ENCODE measurements around the gene ASB10. TPM values are rescaled to one million over a fixed set of nuclear protein-coding genes. Genes with fewer than 3 reads are reported as not detected.

The ASB10 gene
- total and polyA plus RNA-seq, 2 of the 8 experiments (the other 6 are each of a cell fraction or from before 2014, with no cell fraction given) = not detected

GRCh38 chr7:151211155-151211772, 24.2 kb upstream of the ASB10 start:
- H3K4ac ChIP-seq (replicated peaks; ENCODE audit: insufficient read length, low read depth, low read length) = no peak overlapping the region
- H2AFZ ChIP-seq (ENCODE audit: low read length) = no peak overlapping the region
- DNase-seq (ENCODE audit: low read depth in 1 of 2, low spot score in 2 of 2) (no peak), FAIRE-seq (no peak)
- no peak for TF ChIP-seq TCF12 (IDR thresholded peaks at IDR 0.05; ENCODE audit: low read depth, low read length)
- TF ChIP-seq RAD21 (IDR thresholded peaks at IDR 0.05 in 1 of 2, conservative IDR thresholded peaks at IDR 0.05 in 1 of 2; ENCODE audit: low read depth in 2 of 2, low read length in 2 of 2) = peak in 1 of 2 experiments; percentile 24; a peak in 1 of 4 replicates
- TF ChIP-seq POLR2A (IDR thresholded peaks at IDR 0.05; ENCODE audit: control extremely low read depth in 1 of 2, low read depth in 2 of 2, low read length in 2 of 2) = no peak; a peak in 1 of 3 replicates
- no peak for TF ChIP-seq POLR2AphosphoS5 (IDR thresholded peaks at IDR 0.05; ENCODE audit: low read depth, low read length)
- TF ChIP-seq MAFK (IDR thresholded peaks at IDR 0.05; ENCODE audit: low read depth, low read length) = peak; percentile 60; the same call in 1 of the 2 replicates
- TF ChIP-seq, protein P1, sequence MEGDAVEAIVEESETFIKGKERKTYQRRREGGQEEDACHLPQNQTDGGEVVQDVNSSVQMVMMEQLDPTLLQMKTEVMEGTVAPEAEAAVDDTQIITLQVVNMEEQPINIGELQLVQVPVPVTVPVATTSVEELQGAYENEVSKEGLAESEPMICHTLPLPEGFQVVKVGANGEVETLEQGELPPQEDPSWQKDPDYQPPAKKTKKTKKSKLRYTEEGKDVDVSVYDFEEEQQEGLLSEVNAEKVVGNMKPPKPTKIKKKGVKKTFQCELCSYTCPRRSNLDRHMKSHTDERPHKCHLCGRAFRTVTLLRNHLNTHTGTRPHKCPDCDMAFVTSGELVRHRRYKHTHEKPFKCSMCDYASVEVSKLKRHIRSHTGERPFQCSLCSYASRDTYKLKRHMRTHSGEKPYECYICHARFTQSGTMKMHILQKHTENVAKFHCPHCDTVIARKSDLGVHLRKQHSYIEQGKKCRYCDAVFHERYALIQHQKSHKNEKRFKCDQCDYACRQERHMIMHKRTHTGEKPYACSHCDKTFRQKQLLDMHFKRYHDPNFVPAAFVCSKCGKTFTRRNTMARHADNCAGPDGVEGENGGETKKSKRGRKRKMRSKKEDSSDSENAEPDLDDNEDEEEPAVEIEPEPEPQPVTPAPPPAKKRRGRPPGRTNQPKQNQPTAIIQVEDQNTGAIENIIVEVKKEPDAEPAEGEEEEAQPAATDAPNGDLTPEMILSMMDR (IDR thresholded peaks at IDR 0.05; ENCODE audit: control extremely low read depth in 1 of 3, insufficient read depth in 1 of 3, low read depth in 1 of 3, low read length in 3 of 3) = peak; percentile 5 to 40 (median 19); a peak in 3 of 4 replicates
- TF ChIP-seq EP300 (IDR thresholded peaks at IDR 0.05; ENCODE audit: borderline replicate concordance in 1 of 2, low read depth in 2 of 2, low read length in 2 of 2) = no peak
- no peak for TF ChIP-seq SP1 (IDR thresholded peaks at IDR 0.05; ENCODE audit: low read depth, low read length)
- TF ChIP-seq TAF7 (optimal IDR thresholded peaks at IDR 0.05; ENCODE audit: borderline replicate concordance, low read depth, low read length) = no peak
- no peaks in the 10 kb centered on the region for H3K27me3 ChIP-seq (replicated peaks in 1 of 4; ENCODE audit: control insufficient read depth in 3 of 4, extremely low read depth in 1 of 4, insufficient read depth in 3 of 4, low read length in 3 of 4)
- H4K20me1 ChIP-seq (replicated peaks in 1 of 2; ENCODE audit: control insufficient read depth in 1 of 2, insufficient read depth in 2 of 2, low read length in 2 of 2) = peaks cover 5 to 6% of the 10 kb centered on the region in 2 experiments
- POLR2A ChIA-PET (ENCODE audit: partially characterized antibody) = interaction anchor here (0.9 to 5.7 kb wide), 10 partner anchors 9 to 49 kb away, joined by 3 to 36 read pairs (median 4); partner anchors contain the start of gene ABCF2
- H2BK20ac ChIP-seq (ENCODE audit: low read length) = no peak overlapping the region
- H2BK15ac ChIP-seq (ENCODE audit: low read length) = no peak overlapping the region
- no peak overlapping the region for H3K9ac ChIP-seq (replicated peaks in 1 of 4; ENCODE audit: extremely low read depth in 1 of 4, low read depth in 3 of 4, low read length in 3 of 4)
- H3K56ac ChIP-seq (replicated peaks; ENCODE audit: insufficient read length, low read depth, low read length) = no peak overlapping the region
- no peak overlapping the region for H3K23ac ChIP-seq (ENCODE audit: insufficient read length)
- no peak overlapping the region for H3K27ac ChIP-seq (ENCODE audit: low read depth, low read length)
- H3K9me3 ChIP-seq (ENCODE audit: insufficient read depth in 2 of 2, low read depth in 1 of 2, low read length in 1 of 2) = no peaks in the 10 kb centered on the region
- no peak overlapping the region for H3K18ac ChIP-seq (ENCODE audit: extremely low read depth, low read length)
- H3K79me2 ChIP-seq (ENCODE audit: control insufficient read depth in 1 of 2, insufficient read depth in 2 of 2, low read length in 2 of 2) = no peaks in the 10 kb centered on the region
- no peaks in the 10 kb centered on the region for H3K23me2 ChIP-seq (ENCODE audit: low read depth, low read length)
- H2BK12ac ChIP-seq (ENCODE audit: low read depth, low read length) = no peak overlapping the region
- peaks cover 24 to 37% (median 29%) of the 10 kb centered on the region in 4 experiments for H3K36me3 ChIP-seq (ENCODE audit: control insufficient read depth in 2 of 4, insufficient read depth in 4 of 4, low read length in 3 of 4)
- no peak overlapping the region for H4K8ac ChIP-seq (ENCODE audit: extremely low read depth, insufficient read depth, low read length)
- peaks cover 0 to 6% (median 3%) of the 10 kb centered on the region in 4 experiments; a peak in 4 of 7 replicates for H3K4me1 ChIP-seq (replicated peaks in 1 of 4; ENCODE audit: control insufficient read depth in 3 of 4, insufficient read depth in 4 of 4, low read length in 3 of 4)
- no peak overlapping the region for H2BK5ac ChIP-seq (ENCODE audit: low read depth, low read length)
- H3K4me2 ChIP-seq (ENCODE audit: insufficient read depth in 1 of 2, low read depth in 2 of 2, low read length in 2 of 2) = no peak overlapping the region; a peak in 1 of 4 replicates
- no peak overlapping the region for H3K14ac ChIP-seq (ENCODE audit: insufficient read length)
- H3K79me1 ChIP-seq (ENCODE audit: low read depth, low read length) = no peaks in the 10 kb centered on the region
- H2BK120ac ChIP-seq (replicated peaks; ENCODE audit: low read depth, low read length) = no peak overlapping the region
- no peak overlapping the region for H3K4me3 ChIP-seq (ENCODE audit: extremely low read depth in 1 of 4, insufficient read depth in 2 of 4, low read depth in 3 of 4, low read length in 4 of 4)
- H2AK5ac ChIP-seq (ENCODE audit: low read depth, low read length) = no peak overlapping the region
- WGBS, 2 experiments (ENCODE audit: extremely low coverage in 1 of 2, insufficient coverage in 1 of 2, insufficient read length in 1 of 2, insufficient replicate concordance in 2 of 2, low coverage in 1 of 2, low lambda C conversion rate in 2 of 2, missing lambda C conversion rate in 1 of 2) = 90% methylated on average over 3 of the region's 3 CpGs; no CpG with 5 or more reads in 1 of the 2 experiments
- CTCF ChIA-PET (ENCODE audit: partially characterized antibody) = interaction anchor here (0.7 to 4.0 kb wide), 12 partner anchors 9 to 110 kb away, joined by 3 to 25 read pairs (median 4); no protein-coding TSS in a partner anchor
- no peak overlapping the region for H4K5ac ChIP-seq (ENCODE audit: insufficient read length, low read depth, low read length)
- H4K91ac ChIP-seq (replicated peaks; ENCODE audit: insufficient read length, low read length) = no peak overlapping the region
